ENCODE data around the gene ARID1B.

The ARID1B gene

GRCh38 chr6:157213426-157213825, 436.2 kb downstream of the ARID1B start:
- DNase-seq (ENCODE audit: low spot score), result no peak

GRCh38 chr6:157213907-157214565, 436.9 kb downstream of the ARID1B start:
- DNase-seq (ENCODE audit: low spot score), result no peak

- no peak for DNase-seq (ENCODE audit: low spot score)
Measured at GRCh38 chr6:157215717-157216116, 438.5 kb downstream of the ARID1B start.

- no peak for DNase-seq (ENCODE audit: low spot score)
Measured at GRCh38 chr6:157216570-157216969, 439.4 kb downstream of the ARID1B start.

GRCh38 chr6:157217198-157217893, 440.2 kb downstream of the ARID1B start:
- no peak for DNase-seq (ENCODE audit: low spot score)

- DNase-seq (ENCODE audit: low spot score), result no peak
Measured at GRCh38 chr6:157217894-157218370, 440.8 kb downstream of the ARID1B start.

- no peak for DNase-seq (ENCODE audit: low spot score)
Measured at GRCh38 chr6:157218371-157219198, 441.4 kb downstream of the ARID1B start.

- no peak for DNase-seq (ENCODE audit: low spot score)
Measured at GRCh38 chr6:157219201-157220200, 442.3 kb downstream of the ARID1B start.

- DNase-seq (ENCODE audit: low spot score), result no peak
Measured at GRCh38 chr6:157220485-157220884, 443.3 kb downstream of the ARID1B start.

- DNase-seq (ENCODE audit: low spot score), result peak; percentile 84
Measured at GRCh38 chr6:157221049-157221816, 444.1 kb downstream of the ARID1B start.

GRCh38 chr6:157221817-157222175, 444.6 kb downstream of the ARID1B start:
- DNase-seq (ENCODE audit: low spot score), result no peak

GRCh38 chr6:157222201-157222981, 445.2 kb downstream of the ARID1B start:
- DNase-seq (ENCODE audit: low spot score), result no peak

- DNase-seq (ENCODE audit: low spot score), result no peak
Measured at GRCh38 chr6:157223021-157223430, 445.8 kb downstream of the ARID1B start.

- no peak for DNase-seq (ENCODE audit: low spot score)
Measured at GRCh38 chr6:157223511-157223910, 446.3 kb downstream of the ARID1B start.

GRCh38 chr6:157224178-157224950, 447.2 kb downstream of the ARID1B start:
- no peak for DNase-seq (ENCODE audit: low spot score)

- no peak for DNase-seq (ENCODE audit: low spot score)
Measured at GRCh38 chr6:157224951-157225574, 447.9 kb downstream of the ARID1B start.

- DNase-seq (ENCODE audit: low spot score), result no peak
Measured at GRCh38 chr6:157225575-157225995, 448.4 kb downstream of the ARID1B start.

- no peak for DNase-seq (ENCODE audit: low spot score)
Measured at GRCh38 chr6:157226026-157226625, 448.9 kb downstream of the ARID1B start.
